ENCODE data around the gene EVI5L.

- no peak for TF ChIP-seq TAF1 (IDR thresholded peaks at IDR 0.05; ENCODE audit: borderline replicate concordance, low read depth, low read length)
- TF ChIP-seq EZH2phosphoT487 (IDR thresholded peaks at IDR 0.05; ENCODE audit: borderline replicate concordance, low read depth) = no peak
- no peak for TF ChIP-seq RFX5 (IDR thresholded peaks at IDR 0.05; ENCODE audit: low read length)
- TF ChIP-seq CTCF (IDR thresholded peaks at IDR 0.05) = no peak
- no peak for TF ChIP-seq GATA2 (CRISPR knock-in tag; IDR thresholded peaks at IDR 0.05)
- no peak for TF ChIP-seq MXI1 (IDR thresholded peaks at IDR 0.05; ENCODE audit: low read depth, low read length)
- no peak for TF ChIP-seq SIN3A (IDR thresholded peaks at IDR 0.05; ENCODE audit: borderline replicate concordance, low read depth, low read length)
- TF ChIP-seq RAD21 (IDR thresholded peaks at IDR 0.05; ENCODE audit: low read length) = no peak
- no peak for TF ChIP-seq GABPA (IDR thresholded peaks at IDR 0.05; ENCODE audit: low read depth)
- no peak for TF ChIP-seq JUND (IDR thresholded peaks at IDR 0.05)
- no peak for TF ChIP-seq REST (IDR thresholded peaks at IDR 0.05; ENCODE audit: low read depth, low read length)
- TF ChIP-seq CHD2 (IDR thresholded peaks at IDR 0.05; ENCODE audit: low read length, partially characterized antibody) = no peak
Observed at GRCh38 chr19:7787602-7788177, 42.3 kb upstream of the EVI5L start.
